ENCODE data around the gene ARPC5L. TPM values are rescaled to one million over a fixed set of nuclear protein-coding genes. Genes with fewer than 3 reads are reported as not detected.

ARPC5L gene
- total RNA-seq: 10 to 100 TPM; 26.8 to 31.4 TPM
- 10 to 100 TPM; 60.8 to 66.0 TPM for polyA plus RNA-seq

DNA sequence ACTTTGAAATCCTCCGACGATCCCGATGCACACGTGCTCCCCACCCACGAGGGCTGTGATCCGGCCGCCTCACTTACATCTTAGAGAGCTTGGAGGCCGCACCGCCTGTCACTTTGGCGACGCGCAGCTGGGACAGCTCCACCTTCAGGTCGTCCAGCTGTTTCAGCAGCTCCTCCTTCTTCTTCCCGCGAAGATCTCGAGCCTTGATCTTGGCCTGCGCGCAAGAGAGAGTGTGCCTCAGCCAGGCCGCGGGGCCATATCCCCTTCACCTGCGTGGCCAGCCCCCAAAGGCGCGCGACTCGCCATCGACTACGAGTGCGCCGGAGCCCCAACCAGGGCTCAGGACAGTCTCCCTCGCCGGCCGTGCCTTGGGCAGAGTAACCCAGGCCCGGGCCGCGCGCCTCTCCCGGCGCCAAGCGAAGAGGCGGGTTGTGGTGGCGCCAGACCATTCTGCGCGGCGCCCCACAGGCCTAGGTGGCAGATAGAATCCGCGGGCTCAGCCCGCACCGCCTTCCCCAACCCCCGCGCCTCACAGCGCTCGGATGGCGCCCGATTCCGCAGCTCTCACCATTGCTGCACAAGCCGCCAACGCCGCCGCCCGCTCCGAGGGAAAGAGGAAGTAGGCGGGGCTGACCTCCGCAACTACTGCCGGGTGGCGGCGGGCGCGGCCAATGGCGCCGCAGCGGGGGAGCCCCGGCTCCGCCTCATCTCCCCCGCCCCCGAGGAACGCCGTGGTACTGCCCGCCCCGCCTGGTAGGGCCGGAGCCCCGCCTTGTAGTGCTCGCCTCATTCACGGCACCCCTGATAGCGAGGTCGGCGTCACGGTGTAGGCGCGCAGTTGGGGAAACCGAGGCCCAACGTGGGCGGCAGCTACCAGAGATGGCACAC, at the start of gene ARPC5L, which contains the start of gene RPL35:
ARPC5L (plus strand) TSS at position 789 of the 888 bp plus-strand sequence. CDS start 7,161 bp downstream, outside the sequence.
RPL35 (minus strand) TSS at position 616 of the 888 bp plus-strand sequence; CDS start at position 571, 45 bp downstream.
- CTCF ChIA-PET (ENCODE audit: partially characterized antibody): interaction anchor here (1.0 to 3.6 kb wide), 9 partner anchors 8 to 282 kb away, joined by 3 to 36 read pairs (median 7); partner anchors contain the start of genes NR6A1, SCAI and WDR38
- Histone ChIP-seq H3K27ac (ENCODE audit: low read depth, low read length) (peak within 1 kb of the TSS; percentile 95), H3K9me3 (ENCODE audit: control insufficient read depth in 1 of 2, low read length in 2 of 2) (no peaks in the 10 kb centered on the region), H3K4me3 (ENCODE audit: low read length in 2 of 2) (peak within 1 kb of the TSS; percentile 78 to 84), H3K36me3 (ENCODE audit: insufficient read depth, low read length) (peaks cover 45% of the 10 kb centered on the region), H3K4me1 (ENCODE audit: insufficient read depth, low read length) (peaks cover 26% of the 10 kb centered on the region), H3K27me3 (ENCODE audit: insufficient read depth, low read length) (no peaks in the 10 kb centered on the region)
- peak within 1 kb of the TSS; percentile 92 to 99 (median 98) for H3K27ac Mint-ChIP-seq
- DNase-seq: peak; percentile 95 to 96 (median 95)
- POLR2A ChIA-PET (ENCODE audit: partially characterized antibody): interaction anchor here (0.7 to 7.2 kb wide), 20 partner anchors 9 to 400 kb away, joined by 3 to 74 read pairs (median 4); partner anchors contain the start of genes GAPVD1, GOLGA1, HSPA5 and NR6A1
- intact Hi-C loops (cut with micrococcal nuclease): loop anchor here (1.0 to 2.0 kb wide), 6 partner anchors 8 to 400 kb away; partner anchors contain the start of genes GAPVD1, GOLGA1, HSPA5 and NR6A1
- peaks cover 20 to 41% (median 29%) of the 10 kb centered on the region in 4 donors for H3K4me1 Mint-ChIP-seq
- peak within 1 kb of the TSS; percentile 91 to 100 (median 96) for H3K4me3 Mint-ChIP-seq
- peaks cover 21 to 47% of the 10 kb centered on the region in 2 donors for H3K36me3 Mint-ChIP-seq
- H3K9me3 Mint-ChIP-seq: no peaks in the 10 kb centered on the region
- no peaks in the 10 kb centered on the region for H3K27me3 Mint-ChIP-seq

DNA sequence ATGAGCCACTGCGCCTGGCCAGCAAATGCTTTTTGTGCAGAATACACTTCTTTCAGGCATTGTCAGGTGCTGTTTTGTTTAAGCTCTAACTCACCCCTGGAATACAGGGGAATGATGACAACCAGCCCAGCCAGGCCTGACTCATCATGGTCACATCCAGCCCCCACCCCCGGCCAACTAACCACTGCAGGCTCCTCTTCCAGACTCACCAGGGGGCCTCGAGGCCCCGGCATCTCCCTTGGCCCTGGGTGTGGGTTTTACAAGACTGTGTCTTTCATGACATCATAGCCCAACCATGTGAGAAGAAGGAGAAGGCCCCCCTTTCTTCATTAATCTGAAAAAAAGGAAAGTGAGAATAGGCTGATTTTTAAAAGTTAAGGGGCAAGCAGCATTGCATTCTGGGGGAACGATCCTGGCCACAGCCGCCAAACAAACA, 49.5 kb upstream of the ARPC5L start:
- no peak overlapping the region for H3K4me3 ChIP-seq (ENCODE audit: low read length in 2 of 2)

GRCh38 chr9:124813041-124813440, 48.9 kb upstream of the ARPC5L start:
- intact Hi-C loops (cut with micrococcal nuclease): no loop called here
- H3K9me3 Mint-ChIP-seq: no peaks in the 10 kb centered on the region
- no peak overlapping the region for H3K27ac Mint-ChIP-seq
- Histone ChIP-seq H3K36me3 (ENCODE audit: insufficient read depth, low read length) (no peaks in the 10 kb centered on the region), H3K4me3 (ENCODE audit: low read length in 2 of 2) (no peak overlapping the region), H3K27ac (ENCODE audit: low read depth, low read length) (no peak overlapping the region), H3K9me3 (ENCODE audit: control insufficient read depth in 1 of 2, low read length in 2 of 2) (no peaks in the 10 kb centered on the region), H3K27me3 (ENCODE audit: insufficient read depth, low read length) (no peaks in the 10 kb centered on the region), H3K4me1 (ENCODE audit: insufficient read depth, low read length) (no peaks in the 10 kb centered on the region)
- POLR2A ChIA-PET (ENCODE audit: partially characterized antibody): no interaction called here
- no peak overlapping the region for H3K4me3 Mint-ChIP-seq
- H3K36me3 Mint-ChIP-seq: no peaks in the 10 kb centered on the region
- CTCF ChIA-PET (ENCODE audit: partially characterized antibody): no interaction called here
- H3K27me3 Mint-ChIP-seq: peaks cover 3 to 7% of the 10 kb centered on the region in 2 donors
- H3K4me1 Mint-ChIP-seq: no peaks in the 10 kb centered on the region
- DNase-seq: no peak

More for the DNA sequence above, 49.5 kb upstream of the ARPC5L start:
- CTCF ChIA-PET (ENCODE audit: partially characterized antibody): no interaction called here
- H3K9me3 Mint-ChIP-seq: no peaks in the 10 kb centered on the region
- H3K27ac Mint-ChIP-seq: no peak overlapping the region
- H3K27ac ChIP-seq (ENCODE audit: low read depth, low read length): no peak overlapping the region
- no peaks in the 10 kb centered on the region for H3K4me1 Mint-ChIP-seq
- H3K36me3 ChIP-seq (ENCODE audit: insufficient read depth, low read length): no peaks in the 10 kb centered on the region
- POLR2A ChIA-PET (ENCODE audit: partially characterized antibody): no interaction called here
- DNase-seq: no peak
- no peak overlapping the region for H3K4me3 Mint-ChIP-seq
- no peaks in the 10 kb centered on the region for H3K4me1 ChIP-seq (ENCODE audit: insufficient read depth, low read length)
- H3K27me3 Mint-ChIP-seq: peaks cover 3 to 6% of the 10 kb centered on the region in 2 donors
- no peaks in the 10 kb centered on the region for H3K27me3 ChIP-seq (ENCODE audit: insufficient read depth, low read length)
- H3K36me3 Mint-ChIP-seq: no peaks in the 10 kb centered on the region
- intact Hi-C loops (cut with micrococcal nuclease): no loop called here
- no peaks in the 10 kb centered on the region for H3K9me3 ChIP-seq (ENCODE audit: control insufficient read depth in 1 of 2, low read length in 2 of 2)

DNA sequence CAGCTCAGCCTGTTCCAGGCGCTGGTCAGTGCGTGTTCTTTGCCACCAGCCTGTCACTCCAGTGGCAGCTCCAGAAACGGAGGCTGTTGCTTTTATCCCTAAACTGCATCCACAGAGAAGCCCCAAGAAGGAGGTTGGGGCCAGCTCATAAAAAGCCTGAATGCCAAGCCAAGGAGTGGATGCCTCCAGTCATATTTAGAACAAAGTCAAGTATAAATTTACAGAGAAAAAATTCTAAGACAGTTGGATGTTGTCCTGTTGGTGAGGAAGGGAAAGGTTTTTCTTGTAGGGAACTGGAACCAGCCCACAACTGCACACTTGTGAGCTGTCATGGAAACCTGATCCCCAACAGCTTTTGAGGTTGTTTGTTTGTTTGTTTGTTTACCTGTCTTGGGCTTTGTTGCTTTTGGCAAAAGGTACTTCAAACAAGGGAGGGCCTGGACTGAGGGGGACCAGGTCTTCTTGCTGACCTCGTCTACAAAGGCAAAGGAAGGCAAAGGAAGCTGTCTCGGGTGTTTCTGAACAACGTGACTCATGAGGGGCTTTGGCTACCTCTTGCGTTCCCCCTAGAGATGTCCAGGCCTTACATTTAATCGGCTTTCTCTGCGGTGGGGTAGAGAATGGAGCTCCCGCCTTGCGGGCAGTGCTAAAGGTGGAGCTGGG, 48.3 kb upstream of the ARPC5L start:
- H3K4me3 ChIP-seq (ENCODE audit: low read length in 2 of 2): no peak overlapping the region
- no peak overlapping the region for H3K27ac Mint-ChIP-seq

DNA sequence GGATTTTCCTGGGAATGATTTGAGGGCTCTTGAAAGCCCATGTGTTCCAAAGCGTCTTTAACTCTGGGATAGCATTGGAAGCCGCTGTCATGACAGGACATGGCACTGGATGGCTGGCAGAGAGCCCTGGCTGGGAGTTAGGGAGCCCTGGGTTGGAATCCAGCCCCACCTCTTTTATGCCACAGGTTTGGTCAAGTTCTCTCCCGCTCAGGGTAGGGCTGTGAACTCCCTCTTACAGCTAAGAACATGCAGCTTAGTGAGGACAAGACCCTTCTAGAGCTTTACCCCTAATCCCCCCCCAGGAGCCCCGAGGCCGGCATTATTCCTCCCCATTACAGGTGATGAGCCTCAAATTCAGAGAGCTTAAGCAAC, 47.8 kb upstream of the ARPC5L start:
- no peaks in the 10 kb centered on the region for H3K9me3 Mint-ChIP-seq
- POLR2A ChIA-PET (ENCODE audit: partially characterized antibody): no interaction called here
- no peaks in the 10 kb centered on the region for H3K9me3 ChIP-seq (ENCODE audit: control insufficient read depth in 1 of 2, low read length in 2 of 2)
- no peaks in the 10 kb centered on the region for H3K4me1 ChIP-seq (ENCODE audit: insufficient read depth, low read length)
- no peaks in the 10 kb centered on the region for H3K36me3 ChIP-seq (ENCODE audit: insufficient read depth, low read length)
- H3K27ac Mint-ChIP-seq: no peak overlapping the region
- H3K36me3 Mint-ChIP-seq: no peaks in the 10 kb centered on the region
- CTCF ChIA-PET (ENCODE audit: partially characterized antibody): interaction anchor here (0.9 kb wide), 1 partner anchor 40 kb away, joined by 3 read pairs; no protein-coding TSS in a partner anchor
- no peak overlapping the region for H3K4me3 ChIP-seq (ENCODE audit: low read length in 2 of 2)
- no peak for DNase-seq
- H3K4me3 Mint-ChIP-seq: no peak overlapping the region
- H3K27me3 Mint-ChIP-seq: peaks cover 3 to 11% of the 10 kb centered on the region in 2 donors
- intact Hi-C loops (cut with micrococcal nuclease): no loop called here
- H3K4me1 Mint-ChIP-seq: peaks cover 0 to 1% (median 0%) of the 10 kb centered on the region in 4 donors
- no peak overlapping the region for H3K27ac ChIP-seq (ENCODE audit: low read depth, low read length)
- no peaks in the 10 kb centered on the region for H3K27me3 ChIP-seq (ENCODE audit: insufficient read depth, low read length)

More for the DNA sequence above, 48.3 kb upstream of the ARPC5L start:
- DNase-seq: no peak
- Mint-ChIP-seq H3K27me3 (peaks cover 3 to 11% of the 10 kb centered on the region in 2 donors), H3K36me3 (no peaks in the 10 kb centered on the region), H3K4me1 (peaks cover 0 to 1% (median 0%) of the 10 kb centered on the region in 4 donors), H3K4me3 (no peak overlapping the region), H3K9me3 (no peaks in the 10 kb centered on the region)
- intact Hi-C loops (cut with micrococcal nuclease): no loop called here
- H3K36me3 ChIP-seq (ENCODE audit: insufficient read depth, low read length): no peaks in the 10 kb centered on the region
- H3K27me3 ChIP-seq (ENCODE audit: insufficient read depth, low read length): no peaks in the 10 kb centered on the region
- no peaks in the 10 kb centered on the region for H3K9me3 ChIP-seq (ENCODE audit: control insufficient read depth in 1 of 2, low read length in 2 of 2)
- ChIA-PET CTCF (ENCODE audit: partially characterized antibody) (interaction anchor here (0.9 kb wide), 1 partner anchor 40 kb away, joined by 3 read pairs; no protein-coding TSS in a partner anchor), POLR2A (ENCODE audit: partially characterized antibody) (no interaction called here)
- no peaks in the 10 kb centered on the region for H3K4me1 ChIP-seq (ENCODE audit: insufficient read depth, low read length)
- no peak overlapping the region for H3K27ac ChIP-seq (ENCODE audit: low read depth, low read length)

- no peak overlapping the region for H3K27ac ChIP-seq (ENCODE audit: low read depth, low read length)
- H3K9me3 Mint-ChIP-seq: no peaks in the 10 kb centered on the region
- no peak overlapping the region for H3K4me3 ChIP-seq (ENCODE audit: low read length in 2 of 2)
- no peak overlapping the region for H3K4me3 Mint-ChIP-seq
- H3K9me3 ChIP-seq (ENCODE audit: control insufficient read depth in 1 of 2, low read length in 2 of 2): no peaks in the 10 kb centered on the region
- H3K27me3 ChIP-seq (ENCODE audit: insufficient read depth, low read length): no peaks in the 10 kb centered on the region
- peaks cover 0 to 1% (median 0%) of the 10 kb centered on the region in 4 donors for H3K4me1 Mint-ChIP-seq
- H3K36me3 ChIP-seq (ENCODE audit: insufficient read depth, low read length): no peaks in the 10 kb centered on the region
- no peak for DNase-seq
- H3K4me1 ChIP-seq (ENCODE audit: insufficient read depth, low read length): no peaks in the 10 kb centered on the region
- ChIA-PET CTCF (ENCODE audit: partially characterized antibody) (no interaction called here), POLR2A (ENCODE audit: partially characterized antibody) (no interaction called here)
- peaks cover 3 to 11% of the 10 kb centered on the region in 2 donors for H3K27me3 Mint-ChIP-seq
- H3K27ac Mint-ChIP-seq: no peak overlapping the region
- intact Hi-C loops (cut with micrococcal nuclease): no loop called here
- no peaks in the 10 kb centered on the region for H3K36me3 Mint-ChIP-seq
Measured at GRCh38 chr9:124815601-124816000, 46.3 kb upstream of the ARPC5L start.

Measured in CD4-positive, alpha-beta memory T cell (primary cell).